HCT116 (cell line): ENCODE data around the gene HES2. TPM values are rescaled to one million over a fixed set of nuclear protein-coding genes. Genes with fewer than 3 reads are reported as not detected.
A peak's percentile ranks its signal among the peaks of the same experiment; 100 is the strongest.

Experiments
- ATAC-seq: fragments of 200-7000 bp; cut with Tn5 transposase; 2 replicates; pipeline ENCODE4 v1.9.1; 2020; ENCODE audit warnings: mild to moderate bottlenecking, moderate library complexity
- BruUV-seq: library from RNA; stranded (reverse); fragments of 400-500 nt; replicated peaks from 2 replicates; lab custom pipeline; 2021; lab: Mats Ljungman, UMichigan
- CTCF ChIA-PET: fragments of 300-600 bp; sonication (Branson Sonifier 250); formaldehyde crosslinking; loops from one replicate; lab custom pipeline; 2021; ENCODE audit warnings: antibody characterized with exemption; lab: Charles Lee
- POLR2A ChIA-PET: fragments of 300-600, 350-600 bp; sonication (Branson Sonifier 250); formaldehyde crosslinking; loops from one replicate; lab custom pipeline; 2021; ENCODE audit warnings: antibody characterized with exemption; lab: Charles Lee
- RAD21 ChIA-PET, 2 experiments: fragments of 300-600 bp; sonication (Branson Sonifier 250); formaldehyde crosslinking; loops; one replicate each; lab custom pipeline; 2023; ENCODE audit warnings: low total read pairs in 2 of 2; ENCODE audit not compliant: uncharacterized antibody in 2 of 2, unreplicated experiment in 2 of 2, low non-redundant PET in 1 of 2; lab: Charles Lee
- DNase-seq: peaks from one replicate; pipeline ENCODE4 v3.0.0-alpha.2; 2010; ENCODE audit warnings: low read depth, low spot score
- H2AFZ ChIP-seq: fragments of 200-600 bp; shearing (Covaris generic), sonication (generic); 2 replicates; pipeline ENCODE4 v1.6.1; 2017; ENCODE audit warnings: low read depth, mixed run types, mixed read lengths, antibody characterized with exemption, low read length; ENCODE audit not compliant: poor library complexity, severe bottlenecking
- H3K27ac ChIP-seq: 2 replicates; pipeline ENCODE4 v1.5.1; 2012; ENCODE audit warnings: low read depth, low read length
- H3K27me3 ChIP-seq: fragments of 200-600 bp; sonication (generic); 2 replicates; pipeline ENCODE4 v1.6.1; 2016; ENCODE audit warnings: mixed run types, low read length, mixed read lengths; ENCODE audit not compliant: insufficient read depth
- H3K36me3 ChIP-seq, 2 experiments: fragments of 200-500 bp in 1 of 2; fragments of 200-600 bp in 1 of 2; sonication (Bioruptor generic) in 1 of 2; sonication (generic) in 1 of 2; 2 replicates each; pipeline versions ENCODE4 v1.5.1 to v1.6.1; 2014 to 2016; ENCODE audit warnings: low read length in 2 of 2, inconsistent platforms in 1 of 2, mixed read lengths in 1 of 2, mixed run types in 1 of 2; ENCODE audit not compliant: insufficient read depth in 2 of 2, control insufficient read depth in 1 of 2
- H3K4me1 ChIP-seq, 2 experiments: fragments of 200-600 bp in 1 of 2; sonication (generic) in 1 of 2; 2 replicates each; pipeline versions ENCODE4 v1.5.1 to v1.6.1; 2012 to 2017; ENCODE audit warnings: low read length in 2 of 2, inconsistent platforms in 1 of 2, mild to moderate bottlenecking in 1 of 2, mixed read lengths in 1 of 2, mixed run types in 1 of 2, moderate library complexity in 1 of 2; ENCODE audit not compliant: insufficient read depth in 2 of 2, control insufficient read depth in 1 of 2
- H3K4me2 ChIP-seq: fragments of 200-600 bp; sonication (generic); 2 replicates; pipeline ENCODE4 v1.6.1; 2017; ENCODE audit warnings: mixed run types, low read length, mixed read lengths
- H3K4me3 ChIP-seq, 2 experiments: fragments of 200-600 bp in 1 of 2; sonication (generic) in 1 of 2; replicated peaks in 1 of 2; 2 replicates each; pipeline ENCODE4 v1.5.1; 2011 to 2016; ENCODE audit warnings: low read length in 2 of 2, control low read depth in 1 of 2, low read depth in 1 of 2, mild to moderate bottlenecking in 1 of 2, mixed read lengths in 1 of 2, mixed run types in 1 of 2
- H3K79me2 ChIP-seq: fragments of 200-600 bp; sonication (generic); 2 replicates; pipeline ENCODE4 v1.6.1; 2017; ENCODE audit warnings: mild to moderate bottlenecking, mixed run types, low read length, moderate library complexity, mixed read lengths; ENCODE audit not compliant: insufficient read depth
- H3K9ac ChIP-seq: fragments of 200-600 bp; sonication (generic); 2 replicates; pipeline ENCODE4 v1.6.1; 2016; ENCODE audit warnings: low read length, mixed read lengths
- H3K9me2 ChIP-seq: fragments of 200-600 bp; sonication (generic), shearing (Covaris generic); 2 replicates; pipeline ENCODE4 v1.6.1; 2017; ENCODE audit warnings: mixed run types, mild to moderate bottlenecking, moderate library complexity; ENCODE audit not compliant: insufficient read depth
- H3K9me3 ChIP-seq, 2 experiments: fragments of 200-500 bp in 1 of 2; fragments of 200-600 bp in 1 of 2; sonication (Bioruptor generic) in 1 of 2; sonication (generic) in 1 of 2; 2 replicates each; pipeline ENCODE4 v1.6.1; 2014 to 2017; ENCODE audit warnings: low read length in 2 of 2, mixed read lengths in 2 of 2, inconsistent platforms in 1 of 2, low read depth in 1 of 2, mild to moderate bottlenecking in 1 of 2, mixed run types in 1 of 2, moderate library complexity in 1 of 2; ENCODE audit not compliant: control insufficient read depth in 1 of 2, insufficient read depth in 1 of 2
- H4K20me1 ChIP-seq: fragments of 200-600 bp; sonication (generic), shearing (Covaris generic); 2 replicates; pipeline ENCODE4 v1.6.1; 2017; ENCODE audit warnings: mixed run types, mild to moderate bottlenecking, moderate library complexity; ENCODE audit not compliant: insufficient read depth
- CBX3 ChIP-seq: IDR thresholded peaks from 2 replicates; pipeline ENCODE4 v1.6.1; 2012; ENCODE audit warnings: low read depth
- EGR1 ChIP-seq: IDR thresholded peaks from 2 replicates; pipeline ENCODE4 v1.6.1; 2012; ENCODE audit warnings: low read depth
- EZH2phosphoT487 ChIP-seq: fragments of 200-600 bp; IDR thresholded peaks from 2 replicates; pipeline ENCODE4 v1.6.1; 2018; ENCODE audit warnings: antibody characterized with exemption, borderline replicate concordance
- FOSL1 ChIP-seq: IDR thresholded peaks from 2 replicates; pipeline ENCODE4 v1.6.1; 2012; ENCODE audit warnings: low read depth
- JUND ChIP-seq: IDR thresholded peaks from 2 replicates; pipeline ENCODE4 v1.6.1; 2012
- RAD21 ChIP-seq: IDR thresholded peaks from 2 replicates; pipeline ENCODE4 v1.6.1; 2012; ENCODE audit warnings: low read depth, mild to moderate bottlenecking
- SIN3A ChIP-seq: IDR thresholded peaks from 2 replicates; pipeline ENCODE4 v1.6.1; 2012; ENCODE audit warnings: low read depth
- SP1 ChIP-seq: IDR thresholded peaks from 2 replicates; pipeline ENCODE4 v1.6.1; 2012; ENCODE audit warnings: low read depth
- TCF7L2 ChIP-seq: IDR thresholded peaks from 2 replicates; pipeline ENCODE4 v1.7.0; 2011; ENCODE audit warnings: borderline replicate concordance, inconsistent platforms; ENCODE audit not compliant: insufficient read depth, insufficient read length; ENCODE audit errors: extremely low read depth
- YY1 ChIP-seq: IDR thresholded peaks from 2 replicates; pipeline ENCODE4 v1.6.1; 2011; ENCODE audit warnings: low read length, low read depth, moderate library complexity, mild to moderate bottlenecking; ENCODE audit not compliant: insufficient replicate concordance; ENCODE audit errors: extremely low read depth
- ZNF274 ChIP-seq: fragments of 200-500 bp; sonication (Bioruptor generic); IDR thresholded peaks from 2 replicates; pipeline ENCODE4 v1.6.1; 2014; ENCODE audit warnings: mild to moderate bottlenecking, low read depth, low read length, inconsistent platforms
- intact Hi-C: fragments of 100-400 bp; cut with micrococcal nuclease; formaldehyde crosslinking; loops from 2 replicates; pipeline ENCODE4 v1.10.0; 2022
- total RNA-seq: library from RNA; stranded (reverse); gene quantifications from one replicate; pipeline ENCODE4 v1.2.1, GENCODE V29; 2021; ENCODE audit not compliant: unreplicated experiment
- TF ChIP-seq, protein P1 (sequence below): IDR thresholded peaks from 2 replicates; pipeline ENCODE4 v1.6.1; 2012; ENCODE audit warnings: low read depth
- TF ChIP-seq, protein P2 (sequence below), 3 experiments: fragments of 200-600 bp in 1 of 3; sonication (generic) in 1 of 3; IDR thresholded peaks in 2 of 3; conservative IDR thresholded peaks in 1 of 3; 2 replicates each; pipeline ENCODE4 v1.5.1; 2012 to 2017; ENCODE audit warnings: low read depth in 2 of 3, low read length in 2 of 3, antibody characterized with exemption in 1 of 3, borderline replicate concordance in 1 of 3, control low read depth in 1 of 3, mild to moderate bottlenecking in 1 of 3, mixed read lengths in 1 of 3, mixed run types in 1 of 3, moderate library complexity in 1 of 3; ENCODE audit not compliant: insufficient read depth in 1 of 3
- TF ChIP-seq, protein P3 (sequence below): IDR thresholded peaks from 2 replicates; pipeline ENCODE4 v1.6.1; 2012
- TF ChIP-seq, protein P4 (sequence below): IDR thresholded peaks from 2 replicates; pipeline ENCODE4 v1.6.1; 2012

HES2 gene
- total RNA-seq, 1 experiment from 2014 or later: 8.4 TPM

DNA sequence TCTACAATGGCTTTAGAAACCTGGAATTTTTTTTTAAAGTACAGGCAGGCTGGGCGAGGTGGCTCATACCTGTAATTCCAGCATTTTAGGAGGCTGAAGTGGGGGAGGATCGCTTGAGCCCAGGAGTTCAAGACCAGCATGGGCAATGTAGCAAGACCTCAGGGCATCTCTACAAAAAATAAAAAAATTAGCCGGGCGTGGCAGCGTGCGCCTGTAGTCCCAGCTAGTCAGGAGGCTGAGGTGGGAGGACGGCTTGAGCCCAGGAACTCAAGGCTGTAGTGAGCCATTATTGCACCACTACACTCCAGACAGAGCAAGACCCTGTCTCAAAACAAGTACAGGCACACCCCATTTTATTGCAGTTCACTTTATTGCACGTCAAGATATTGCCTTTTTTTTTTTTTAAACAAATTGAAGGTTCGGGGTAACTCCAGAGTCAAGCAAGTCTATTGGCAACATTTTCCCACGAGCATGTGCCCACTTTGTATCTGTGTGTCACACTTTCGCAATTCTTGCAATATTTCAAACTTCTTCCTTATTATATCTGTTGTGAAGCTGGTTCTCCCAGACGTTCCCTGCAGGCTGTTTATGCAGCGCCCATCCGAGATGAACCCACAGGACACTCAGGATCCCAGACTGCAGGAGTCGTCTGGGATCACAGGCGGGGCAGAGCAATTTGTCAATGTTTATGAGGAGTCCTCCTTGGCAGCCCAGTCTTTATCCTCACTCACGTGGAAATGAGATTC is 4.7 kb downstream of the HES2 start:
- H3K9me3 ChIP-seq: no peaks in the 10 kb centered on the region
- no peaks in the 10 kb centered on the region for H3K9me2 ChIP-seq
- RAD21 ChIA-PET: no interaction called here
- H3K4me3 ChIP-seq: peak overlapping the region; percentile 28 to 54
- H3K4me1 ChIP-seq: peaks cover 22 to 58% of the 10 kb centered on the region in 2 experiments
- no peaks in the 10 kb centered on the region for H4K20me1 ChIP-seq
- CTCF ChIA-PET: interaction anchor here (0.7 to 2.3 kb wide), 7 partner anchors 8 to 169 kb away, joined by 3 to 28 read pairs (median 4); no protein-coding TSS in a partner anchor
- H3K36me3 ChIP-seq: no peaks in the 10 kb centered on the region
- POLR2A ChIA-PET: interaction anchor here (1.1 to 1.4 kb wide), 2 partner anchors 8 to 23 kb away, joined by 3 to 8 read pairs; no protein-coding TSS in a partner anchor
- H3K79me2 ChIP-seq: no peaks in the 10 kb centered on the region
- TF ChIP-seq SIN3A (no peak), YY1 (no peak), ZNF274 (no peak), TCF7L2 (no peak), RAD21 (no peak), JUND (no peak), FOSL1 (no peak), CBX3 (no peak), SP1 (no peak), EZH2phosphoT487 (no peak), EGR1 (no peak)
- TF ChIP-seq, protein P1, sequence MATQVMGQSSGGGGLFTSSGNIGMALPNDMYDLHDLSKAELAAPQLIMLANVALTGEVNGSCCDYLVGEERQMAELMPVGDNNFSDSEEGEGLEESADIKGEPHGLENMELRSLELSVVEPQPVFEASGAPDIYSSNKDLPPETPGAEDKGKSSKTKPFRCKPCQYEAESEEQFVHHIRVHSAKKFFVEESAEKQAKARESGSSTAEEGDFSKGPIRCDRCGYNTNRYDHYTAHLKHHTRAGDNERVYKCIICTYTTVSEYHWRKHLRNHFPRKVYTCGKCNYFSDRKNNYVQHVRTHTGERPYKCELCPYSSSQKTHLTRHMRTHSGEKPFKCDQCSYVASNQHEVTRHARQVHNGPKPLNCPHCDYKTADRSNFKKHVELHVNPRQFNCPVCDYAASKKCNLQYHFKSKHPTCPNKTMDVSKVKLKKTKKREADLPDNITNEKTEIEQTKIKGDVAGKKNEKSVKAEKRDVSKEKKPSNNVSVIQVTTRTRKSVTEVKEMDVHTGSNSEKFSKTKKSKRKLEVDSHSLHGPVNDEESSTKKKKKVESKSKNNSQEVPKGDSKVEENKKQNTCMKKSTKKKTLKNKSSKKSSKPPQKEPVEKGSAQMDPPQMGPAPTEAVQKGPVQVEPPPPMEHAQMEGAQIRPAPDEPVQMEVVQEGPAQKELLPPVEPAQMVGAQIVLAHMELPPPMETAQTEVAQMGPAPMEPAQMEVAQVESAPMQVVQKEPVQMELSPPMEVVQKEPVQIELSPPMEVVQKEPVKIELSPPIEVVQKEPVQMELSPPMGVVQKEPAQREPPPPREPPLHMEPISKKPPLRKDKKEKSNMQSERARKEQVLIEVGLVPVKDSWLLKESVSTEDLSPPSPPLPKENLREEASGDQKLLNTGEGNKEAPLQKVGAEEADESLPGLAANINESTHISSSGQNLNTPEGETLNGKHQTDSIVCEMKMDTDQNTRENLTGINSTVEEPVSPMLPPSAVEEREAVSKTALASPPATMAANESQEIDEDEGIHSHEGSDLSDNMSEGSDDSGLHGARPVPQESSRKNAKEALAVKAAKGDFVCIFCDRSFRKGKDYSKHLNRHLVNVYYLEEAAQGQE: no peak
- TF ChIP-seq, protein P2, sequence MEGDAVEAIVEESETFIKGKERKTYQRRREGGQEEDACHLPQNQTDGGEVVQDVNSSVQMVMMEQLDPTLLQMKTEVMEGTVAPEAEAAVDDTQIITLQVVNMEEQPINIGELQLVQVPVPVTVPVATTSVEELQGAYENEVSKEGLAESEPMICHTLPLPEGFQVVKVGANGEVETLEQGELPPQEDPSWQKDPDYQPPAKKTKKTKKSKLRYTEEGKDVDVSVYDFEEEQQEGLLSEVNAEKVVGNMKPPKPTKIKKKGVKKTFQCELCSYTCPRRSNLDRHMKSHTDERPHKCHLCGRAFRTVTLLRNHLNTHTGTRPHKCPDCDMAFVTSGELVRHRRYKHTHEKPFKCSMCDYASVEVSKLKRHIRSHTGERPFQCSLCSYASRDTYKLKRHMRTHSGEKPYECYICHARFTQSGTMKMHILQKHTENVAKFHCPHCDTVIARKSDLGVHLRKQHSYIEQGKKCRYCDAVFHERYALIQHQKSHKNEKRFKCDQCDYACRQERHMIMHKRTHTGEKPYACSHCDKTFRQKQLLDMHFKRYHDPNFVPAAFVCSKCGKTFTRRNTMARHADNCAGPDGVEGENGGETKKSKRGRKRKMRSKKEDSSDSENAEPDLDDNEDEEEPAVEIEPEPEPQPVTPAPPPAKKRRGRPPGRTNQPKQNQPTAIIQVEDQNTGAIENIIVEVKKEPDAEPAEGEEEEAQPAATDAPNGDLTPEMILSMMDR (IDR thresholded peaks at IDR 0.05 in 2 of 3, conservative IDR thresholded peaks at IDR 0.05 in 1 of 3; ENCODE audit: borderline replicate concordance in 1 of 3, insufficient read depth in 1 of 3, low read depth in 2 of 3, low read length in 2 of 3): no peak
- TF ChIP-seq, protein P3, sequence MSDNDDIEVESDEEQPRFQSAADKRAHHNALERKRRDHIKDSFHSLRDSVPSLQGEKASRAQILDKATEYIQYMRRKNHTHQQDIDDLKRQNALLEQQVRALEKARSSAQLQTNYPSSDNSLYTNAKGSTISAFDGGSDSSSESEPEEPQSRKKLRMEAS: no peak
- TF ChIP-seq, protein P4, sequence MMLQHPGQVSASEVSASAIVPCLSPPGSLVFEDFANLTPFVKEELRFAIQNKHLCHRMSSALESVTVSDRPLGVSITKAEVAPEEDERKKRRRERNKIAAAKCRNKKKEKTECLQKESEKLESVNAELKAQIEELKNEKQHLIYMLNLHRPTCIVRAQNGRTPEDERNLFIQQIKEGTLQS: no peak
- intact Hi-C loops: no loop called here
- DNase-seq (no peak), ATAC-seq (peak; percentile 4; the same call in 1 of the 2 replicates)
- peak overlapping the region; percentile 67 for H3K9ac ChIP-seq
- H3K27ac ChIP-seq: peak overlapping the region; percentile 32; the same call in 1 of the 2 replicates
- no peaks in the 10 kb centered on the region for H3K27me3 ChIP-seq
- peak overlapping the region; percentile 84 for H2AFZ ChIP-seq
- BruUV-seq: no TSS peak
- peak overlapping the region; percentile 89 for H3K4me2 ChIP-seq
